ENCODE measurements around the gene PI4KB. TPM values are rescaled to one million over a fixed set of nuclear protein-coding genes. Genes with fewer than 3 reads are reported as not detected.

Gene PI4KB
- total and polyA plus RNA-seq, 2 of the 4 experiments (the other 2 are of a cell fraction), result 82.4 to 94.5 TPM

GRCh38 chr1:151314137-151314875 lies 12.9 kb downstream of the PI4KB start (continued):
- TF ChIP-seq, protein P1, sequence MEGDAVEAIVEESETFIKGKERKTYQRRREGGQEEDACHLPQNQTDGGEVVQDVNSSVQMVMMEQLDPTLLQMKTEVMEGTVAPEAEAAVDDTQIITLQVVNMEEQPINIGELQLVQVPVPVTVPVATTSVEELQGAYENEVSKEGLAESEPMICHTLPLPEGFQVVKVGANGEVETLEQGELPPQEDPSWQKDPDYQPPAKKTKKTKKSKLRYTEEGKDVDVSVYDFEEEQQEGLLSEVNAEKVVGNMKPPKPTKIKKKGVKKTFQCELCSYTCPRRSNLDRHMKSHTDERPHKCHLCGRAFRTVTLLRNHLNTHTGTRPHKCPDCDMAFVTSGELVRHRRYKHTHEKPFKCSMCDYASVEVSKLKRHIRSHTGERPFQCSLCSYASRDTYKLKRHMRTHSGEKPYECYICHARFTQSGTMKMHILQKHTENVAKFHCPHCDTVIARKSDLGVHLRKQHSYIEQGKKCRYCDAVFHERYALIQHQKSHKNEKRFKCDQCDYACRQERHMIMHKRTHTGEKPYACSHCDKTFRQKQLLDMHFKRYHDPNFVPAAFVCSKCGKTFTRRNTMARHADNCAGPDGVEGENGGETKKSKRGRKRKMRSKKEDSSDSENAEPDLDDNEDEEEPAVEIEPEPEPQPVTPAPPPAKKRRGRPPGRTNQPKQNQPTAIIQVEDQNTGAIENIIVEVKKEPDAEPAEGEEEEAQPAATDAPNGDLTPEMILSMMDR (conservative IDR thresholded peaks at IDR 0.05; ENCODE audit: low read depth, low read length), result no peak

DNA sequence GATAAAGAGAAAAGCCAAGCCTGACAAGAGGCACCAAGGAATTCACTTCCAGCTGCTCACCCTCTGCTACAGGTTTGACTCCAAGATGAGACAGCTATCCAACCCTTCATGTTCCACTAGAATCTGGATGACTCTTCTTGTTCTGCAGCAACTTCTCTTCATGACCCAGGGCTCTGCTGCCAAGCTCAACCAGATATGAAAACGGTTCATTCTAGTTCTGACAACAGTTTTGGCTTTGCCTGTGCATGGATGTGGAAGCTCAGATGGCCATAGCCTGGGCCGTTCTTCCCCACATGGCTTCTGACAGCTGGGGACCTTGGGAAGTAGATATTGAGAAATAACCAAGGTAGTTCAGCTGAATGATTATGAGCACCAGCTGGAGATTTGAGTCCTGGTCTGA lies 13.7 kb downstream of the PI4KB start:
- CTCF ChIA-PET, result interaction anchor here (1.3 to 1.5 kb wide), 2 partner anchors 14 to 27 kb away, joined by 5 to 6 read pairs; partner anchors contain the start of gene PI4KB
- TF ChIP-seq MXI1 (IDR thresholded peaks at IDR 0.05; ENCODE audit: borderline replicate concordance, low read depth, low read length), result no peak; the same call in 1 of the 2 replicates
- TF ChIP-seq CEBPB (IDR thresholded peaks at IDR 0.05; ENCODE audit: low read depth, low read length), result no peak
- no peak for TF ChIP-seq RFX5 (IDR thresholded peaks at IDR 0.05; ENCODE audit: low read depth, low read length)
- no peak for TF ChIP-seq MAZ (IDR thresholded peaks at IDR 0.05; ENCODE audit: borderline replicate concordance, low read depth, low read length)
- no peak for TF ChIP-seq CHD1 (IDR thresholded peaks at IDR 0.05; ENCODE audit: low read depth, low read length)
- no peak for TF ChIP-seq POLR2A (IDR thresholded peaks at IDR 0.05; ENCODE audit: low read depth, low read length)
- no peak for TF ChIP-seq NFE2L2 (IDR thresholded peaks at IDR 0.05; ENCODE audit: low read depth, low read length)
- TF ChIP-seq FOS (IDR thresholded peaks at IDR 0.05; ENCODE audit: low read depth, low read length), result no peak
- no peak for TF ChIP-seq RAD21 (IDR thresholded peaks at IDR 0.05; ENCODE audit: low read length)
- no peak for TF ChIP-seq USF2 (IDR thresholded peaks at IDR 0.05; ENCODE audit: low read depth, low read length)
- TF ChIP-seq BHLHE40 (IDR thresholded peaks at IDR 0.05; ENCODE audit: low read depth, low read length), result no peak
- no peak for TF ChIP-seq RCOR1 (IDR thresholded peaks at IDR 0.05; ENCODE audit: insufficient replicate concordance, low read length)
- TF ChIP-seq MAFK (IDR thresholded peaks at IDR 0.05; ENCODE audit: low read depth, low read length), result no peak

More for the DNA sequence above, 13.7 kb downstream of the PI4KB start:
- Histone ChIP-seq H4K91ac (ENCODE audit: insufficient read depth, low read depth, low read length) (peak overlapping the region; percentile 20; the same call in 1 of the 2 replicates), H3K4ac (ENCODE audit: low read depth, low read length) (peak overlapping the region; percentile 78), H4K5ac (ENCODE audit: low read depth, low read length) (no peak overlapping the region), H3K36me3 (ENCODE audit: control insufficient read depth, insufficient read depth, low read length) (peaks cover 34% of the 10 kb centered on the region), H3K56ac (ENCODE audit: extremely low read depth, insufficient read depth, low read length) (no peak overlapping the region), H3K9me1 (ENCODE audit: insufficient read depth, low read length) (peaks cover 50% of the 10 kb centered on the region), H3K27ac (ENCODE audit: insufficient read depth, low read length) (peak overlapping the region; percentile 29), H2BK120ac (ENCODE audit: low read depth, low read length) (peak overlapping the region; percentile 85), H2AK5ac (ENCODE audit: low read depth, low read length) (peak overlapping the region; percentile 53), H4K20me1 (ENCODE audit: insufficient read depth, low read length) (peaks cover 51% of the 10 kb centered on the region), H3K4me2 (ENCODE audit: low read depth, low read length) (no peak overlapping the region), H3K79me1 (ENCODE audit: low read depth in 1 of 2, low read length in 2 of 2) (peaks cover 37 to 85% of the 10 kb centered on the region in 2 experiments), H2AK9ac (replicated peaks; ENCODE audit: low read depth, low read length, poor library complexity) (peak overlapping the region; percentile 6), H2AFZ (replicated peaks; ENCODE audit: low read length, poor library complexity) (no peak overlapping the region), H3K18ac (ENCODE audit: low read depth, low read length) (peak overlapping the region; percentile 5; the same call in 1 of the 2 replicates), H3K4me1 (ENCODE audit: control insufficient read depth, insufficient read depth, low read length) (peaks cover 39% of the 10 kb centered on the region), H4K8ac (ENCODE audit: low read depth in 2 of 2, low read length in 2 of 2) (peak overlapping the region in 1 of 2 experiments; percentile 46; a peak in 2 of 4 replicates), H3K27me3 (ENCODE audit: control insufficient read depth, insufficient read depth, low read length) (no peaks in the 10 kb centered on the region), H3K9ac (ENCODE audit: low read depth, low read length) (no peak overlapping the region), H2BK5ac (ENCODE audit: low read depth, low read length, poor library complexity, severe bottlenecking) (peak overlapping the region; percentile 11), H3K23ac (ENCODE audit: low read depth, low read length) (peak overlapping the region; percentile 74; the same call in 1 of the 2 replicates), H2BK15ac (ENCODE audit: low read depth, low read length) (peak overlapping the region; percentile 39; the same call in 2 of the 3 replicates), H3K14ac (replicated peaks; ENCODE audit: low read depth, low read length) (peak overlapping the region; percentile 61), H3K4me3 (ENCODE audit: insufficient read depth, low read depth, low read length) (no peak overlapping the region), H2BK20ac (ENCODE audit: low read depth, low read length) (peak overlapping the region; percentile 18), H3K9me3 (ENCODE audit: control insufficient read depth, insufficient read depth, low read length) (no peaks in the 10 kb centered on the region)
- no CpG with 5 or more reads among the region's 2 CpGs for WGBS, 2 experiments (ENCODE audit: extremely low coverage in 2 of 2, insufficient read length in 1 of 2)
- ATAC-seq (ENCODE audit: low read depth) (no peak), DNase-seq (no peak)
- POLR2A ChIA-PET (ENCODE audit: unreplicated experiment), result interaction anchor here (1.2 kb wide), 1 partner anchor 14 kb away, joined by 4 read pairs; the partner anchor contains the start of gene PI4KB
- BruUV-seq (replicated peaks), result no TSS peak
- in situ Hi-C loops (cut with MboI; ENCODE audit: low sequenced_read_pairs) (loop anchor here (25.0 kb wide), 1 partner anchor 674 kb away; the partner anchor contains the start of gene S100A10), intact Hi-C loops (cut with micrococcal nuclease) (no loop called here), dilution Hi-C loops (cut with HindIII; ENCODE audit: low sequenced_read_pairs, unreplicated experiment) (no loop called here)

All from IMR-90 (cell line).